Upper lobe of left lung (tissue), 6 donors: ENCODE measurements around the gene ARPP21. TPM values are rescaled to one million over a fixed set of nuclear protein-coding genes. Genes with fewer than 3 reads are reported as not detected.
A peak's percentile ranks its signal among the peaks of the same experiment; 100 is the strongest.

Experiments used
- ATAC-seq, 2 donors: fragments of 200-7000 bp; cut with Tn5 transposase; one replicate each; pipeline ENCODE4 v1.9.1; 2022; ENCODE audit warnings: mild to moderate bottlenecking in 2 of 2, moderate library complexity in 2 of 2; ENCODE audit not compliant: low FRiP score in 2 of 2
- DNase-seq, 2 donors: peaks; one replicate each; pipeline ENCODE4 v3.0.0-alpha.2; 2019 to 2020
- H3K27ac ChIP-seq, 4 donors: fragments of 200-600 bp; sonication (generic); one replicate each; pipeline ENCODE4 v1.5.1; 2016 to 2019
- H3K27me3 ChIP-seq, 4 donors: fragments of 200-600 bp; sonication (generic); one replicate each; pipeline ENCODE4 v1.5.1; 2017 to 2019
- H3K36me3 ChIP-seq, 4 donors: fragments of 200-600 bp; sonication (generic); one replicate each; pipeline ENCODE4 v1.5.1; 2016 to 2019
- H3K4me1 ChIP-seq, 4 donors: fragments of 200-600 bp; sonication (generic); one replicate each; pipeline ENCODE4 v1.5.1; 2018 to 2019
- H3K4me3 ChIP-seq, 4 donors: fragments of 200-600 bp; sonication (generic); one replicate each; pipeline ENCODE4 v1.5.1; 2017 to 2019; ENCODE audit warnings: mild to moderate bottlenecking in 2 of 4, moderate library complexity in 1 of 4
- H3K9me3 ChIP-seq, 4 donors: fragments of 200-600 bp; sonication (generic); one replicate each; pipeline ENCODE4 v1.5.1; 2018 to 2019
- EP300 ChIP-seq, 4 donors: sonication (generic); formaldehyde crosslinking; IDR thresholded peaks; one replicate each; pipeline ENCODE4 v1.5.1; 2017; ENCODE audit warnings: antibody characterized with exemption in 4 of 4, control low read depth in 2 of 4
- POLR2A ChIP-seq, 4 donors: fragments of 450-650 bp; IDR thresholded peaks; one replicate each; pipeline ENCODE4 v1.5.1; 2016 to 2017; ENCODE audit warnings: antibody characterized with exemption in 4 of 4, mild to moderate bottlenecking in 2 of 4
- POLR2AphosphoS5 ChIP-seq, 2 donors: sonication (generic); formaldehyde crosslinking; IDR thresholded peaks; one replicate each; pipeline ENCODE4 v1.5.1; 2017; ENCODE audit warnings: antibody characterized with exemption in 2 of 2
- WGBS, 2 donors: methylation state at CpG; one replicate each; pipeline ENCODE4 v1.1.5; 2017 to 2018; 5-methylcytosine and 5-hydroxymethylcytosine counted together
- total RNA-seq, 6 donors: library from RNA; depleted of rRNA in 4 of 6; stranded (reverse); fragments of >200 nt in 4 of 6; gene quantifications; one replicate each; pipeline versions ENCODE4 v1.1.0 to v1.2.1, GENCODE V29; 2016 to 2021
- TF ChIP-seq, protein P1 (sequence below), 6 experiments: fragments of 450-650 bp in 4 of 6; fragments of 200-600 bp in 2 of 6; sonication (generic) in 2 of 6; IDR thresholded peaks; one replicate each; pipeline ENCODE4 v1.5.1; 2016 to 2019; ENCODE audit warnings: antibody characterized with exemption in 6 of 6
- donor health status: DM: no; HTN: no; CAD: no; lungs with moderate emphysema.
- donor health status: DM: no; HTN: yes; CAD: no; lungs with severe emphysema.

Gene ARPP21
- total RNA-seq, 6 donors from 2014 or later: not detected

DNA sequence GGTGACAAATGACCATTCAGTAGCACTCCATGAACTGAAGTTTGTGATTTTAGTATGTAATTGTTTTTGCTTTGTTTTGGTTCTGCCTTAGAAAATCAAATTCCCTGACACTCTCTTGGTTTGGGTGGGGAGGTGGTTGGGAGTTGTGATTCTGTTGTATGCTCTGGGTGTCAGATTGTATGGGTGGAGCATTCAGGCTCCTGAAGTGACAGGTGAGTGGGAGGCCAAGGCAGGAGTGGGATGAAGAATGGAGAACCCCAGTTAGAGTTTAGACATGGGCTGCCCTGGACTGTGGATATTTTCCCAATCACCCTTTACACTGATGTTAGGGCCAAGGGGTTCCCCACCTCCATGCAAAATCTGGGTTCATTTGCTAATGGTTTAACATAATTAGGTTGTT is 83.6 kb downstream of the ARPP21 start:
- Histone ChIP-seq H3K4me3 (no peak overlapping the region), H3K9me3 (no peaks in the 10 kb centered on the region), H3K4me1 (peaks cover 0 to 5% (median 0%) of the 10 kb centered on the region in 4 donors), H3K27ac (no peak overlapping the region), H3K36me3 (no peaks in the 10 kb centered on the region), H3K27me3 (no peaks in the 10 kb centered on the region)
- TF ChIP-seq POLR2A (IDR thresholded peaks at IDR 0.05) (no peak), EP300 (IDR thresholded peaks at IDR 0.05) (no peak), POLR2AphosphoS5 (IDR thresholded peaks at IDR 0.05) (no peak)
- TF ChIP-seq, protein P1, sequence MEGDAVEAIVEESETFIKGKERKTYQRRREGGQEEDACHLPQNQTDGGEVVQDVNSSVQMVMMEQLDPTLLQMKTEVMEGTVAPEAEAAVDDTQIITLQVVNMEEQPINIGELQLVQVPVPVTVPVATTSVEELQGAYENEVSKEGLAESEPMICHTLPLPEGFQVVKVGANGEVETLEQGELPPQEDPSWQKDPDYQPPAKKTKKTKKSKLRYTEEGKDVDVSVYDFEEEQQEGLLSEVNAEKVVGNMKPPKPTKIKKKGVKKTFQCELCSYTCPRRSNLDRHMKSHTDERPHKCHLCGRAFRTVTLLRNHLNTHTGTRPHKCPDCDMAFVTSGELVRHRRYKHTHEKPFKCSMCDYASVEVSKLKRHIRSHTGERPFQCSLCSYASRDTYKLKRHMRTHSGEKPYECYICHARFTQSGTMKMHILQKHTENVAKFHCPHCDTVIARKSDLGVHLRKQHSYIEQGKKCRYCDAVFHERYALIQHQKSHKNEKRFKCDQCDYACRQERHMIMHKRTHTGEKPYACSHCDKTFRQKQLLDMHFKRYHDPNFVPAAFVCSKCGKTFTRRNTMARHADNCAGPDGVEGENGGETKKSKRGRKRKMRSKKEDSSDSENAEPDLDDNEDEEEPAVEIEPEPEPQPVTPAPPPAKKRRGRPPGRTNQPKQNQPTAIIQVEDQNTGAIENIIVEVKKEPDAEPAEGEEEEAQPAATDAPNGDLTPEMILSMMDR (IDR thresholded peaks at IDR 0.05): no peak
- ATAC-seq (no peak), DNase-seq (no peak)

GRCh38 chr3:35723480-35724097 is 84.3 kb downstream of the ARPP21 start:
- H3K9me3 ChIP-seq: no peaks in the 10 kb centered on the region
- no peaks in the 10 kb centered on the region for H3K36me3 ChIP-seq
- ATAC-seq: peak in 1 of 2 donors; percentile 73
- no peak for TF ChIP-seq POLR2AphosphoS5 (IDR thresholded peaks at IDR 0.05)
- TF ChIP-seq, protein P1 (IDR thresholded peaks at IDR 0.05): no peak
- no peak for TF ChIP-seq EP300 (IDR thresholded peaks at IDR 0.05)
- no peak for TF ChIP-seq POLR2A (IDR thresholded peaks at IDR 0.05)
- H3K27me3 ChIP-seq: no peaks in the 10 kb centered on the region
- H3K4me3 ChIP-seq: no peak overlapping the region
- peaks cover 0 to 5% (median 0%) of the 10 kb centered on the region in 4 donors for H3K4me1 ChIP-seq
- DNase-seq: no peak
- H3K27ac ChIP-seq: no peak overlapping the region

- TF ChIP-seq POLR2A (IDR thresholded peaks at IDR 0.05): no peak
- no peak for TF ChIP-seq EP300 (IDR thresholded peaks at IDR 0.05)
- TF ChIP-seq POLR2AphosphoS5 (IDR thresholded peaks at IDR 0.05): no peak
- TF ChIP-seq, protein P1 (IDR thresholded peaks at IDR 0.05): no peak
- ATAC-seq: no peak
- DNase-seq: no peak
- 56 to 73% methylated on average over 4 of the region's 4 CpGs for WGBS, 2 donors
- Histone ChIP-seq H3K4me1 (peaks cover 0 to 5% (median 0%) of the 10 kb centered on the region in 4 donors), H3K4me3 (no peak overlapping the region), H3K9me3 (no peaks in the 10 kb centered on the region), H3K27me3 (no peaks in the 10 kb centered on the region), H3K36me3 (no peaks in the 10 kb centered on the region), H3K27ac (no peak overlapping the region)
Observed at GRCh38 chr3:35724106-35724505, 84.8 kb downstream of the ARPP21 start.

GRCh38 chr3:35727179-35727578 is 87.9 kb downstream of the ARPP21 start:
- no peaks in the 10 kb centered on the region for H3K9me3 ChIP-seq
- WGBS, 2 donors: 52 to 62% methylated on average over 3 of the region's 3 CpGs
- no peak for ATAC-seq

More at GRCh38 chr3:35727179-35727578, 87.9 kb downstream of the ARPP21 start:
- Histone ChIP-seq H3K4me3 (no peak overlapping the region), H3K27ac (no peak overlapping the region), H3K36me3 (no peaks in the 10 kb centered on the region), H3K27me3 (no peaks in the 10 kb centered on the region), H3K4me1 (peaks cover 0 to 5% (median 0%) of the 10 kb centered on the region in 4 donors)
- no peak for DNase-seq
- TF ChIP-seq, protein P1 (IDR thresholded peaks at IDR 0.05): no peak
- TF ChIP-seq POLR2A (IDR thresholded peaks at IDR 0.05) (no peak), POLR2AphosphoS5 (IDR thresholded peaks at IDR 0.05) (no peak), EP300 (IDR thresholded peaks at IDR 0.05) (no peak)
